Esophagus squamous epithelium (tissue), 4 donors: ENCODE measurements around the gene GFOD2.

ENCODE experiments used
- POLR2A ChIP-seq, 4 donors: fragments of 450-650 bp; IDR thresholded peaks; one replicate each; pipeline ENCODE4 v1.6.1; 2017; ENCODE audit warnings: antibody characterized with exemption in 4 of 4, mild to moderate bottlenecking in 4 of 4, moderate library complexity in 3 of 4
- TF ChIP-seq, protein P1 (sequence below), 6 experiments: fragments of 450-650 bp in 4 of 6; fragments of 200-600 bp in 2 of 6; sonication (generic) in 2 of 6; IDR thresholded peaks; one replicate each; pipeline ENCODE4 v1.5.1; 2016 to 2019; ENCODE audit warnings: antibody characterized with exemption in 6 of 6, mild to moderate bottlenecking in 4 of 6, moderate library complexity in 4 of 6

DNA sequence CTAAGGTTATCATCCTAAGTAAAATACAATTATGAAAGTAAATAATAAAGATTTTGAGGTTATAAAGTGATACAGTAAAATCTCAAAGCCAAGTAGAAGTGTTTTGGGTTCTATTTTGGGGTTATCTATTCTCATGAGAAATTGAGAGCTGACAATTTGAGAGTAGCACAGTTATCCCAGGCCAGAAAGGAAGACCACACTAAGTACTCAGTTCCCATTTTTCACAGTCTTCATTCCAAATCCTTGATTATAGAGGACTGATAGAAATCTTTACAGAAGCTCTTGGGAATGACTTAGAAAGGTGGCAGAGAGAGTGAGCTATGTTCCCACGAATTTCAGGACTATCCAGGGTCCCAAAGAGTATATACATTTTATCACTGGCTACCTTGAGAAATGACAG, 4.6 kb downstream of the GFOD2 start:
- TF ChIP-seq, protein P1, sequence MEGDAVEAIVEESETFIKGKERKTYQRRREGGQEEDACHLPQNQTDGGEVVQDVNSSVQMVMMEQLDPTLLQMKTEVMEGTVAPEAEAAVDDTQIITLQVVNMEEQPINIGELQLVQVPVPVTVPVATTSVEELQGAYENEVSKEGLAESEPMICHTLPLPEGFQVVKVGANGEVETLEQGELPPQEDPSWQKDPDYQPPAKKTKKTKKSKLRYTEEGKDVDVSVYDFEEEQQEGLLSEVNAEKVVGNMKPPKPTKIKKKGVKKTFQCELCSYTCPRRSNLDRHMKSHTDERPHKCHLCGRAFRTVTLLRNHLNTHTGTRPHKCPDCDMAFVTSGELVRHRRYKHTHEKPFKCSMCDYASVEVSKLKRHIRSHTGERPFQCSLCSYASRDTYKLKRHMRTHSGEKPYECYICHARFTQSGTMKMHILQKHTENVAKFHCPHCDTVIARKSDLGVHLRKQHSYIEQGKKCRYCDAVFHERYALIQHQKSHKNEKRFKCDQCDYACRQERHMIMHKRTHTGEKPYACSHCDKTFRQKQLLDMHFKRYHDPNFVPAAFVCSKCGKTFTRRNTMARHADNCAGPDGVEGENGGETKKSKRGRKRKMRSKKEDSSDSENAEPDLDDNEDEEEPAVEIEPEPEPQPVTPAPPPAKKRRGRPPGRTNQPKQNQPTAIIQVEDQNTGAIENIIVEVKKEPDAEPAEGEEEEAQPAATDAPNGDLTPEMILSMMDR (IDR thresholded peaks at IDR 0.05): no peak
- TF ChIP-seq POLR2A (IDR thresholded peaks at IDR 0.05): no peak
